ENCODE results near the gene ZNF592.
"Not testable (repeated sequence)": the region's sequence is repeated elsewhere in the genome, so short reads cannot be mapped to it uniquely, and the experiment has no call there.

ZNF592 gene

DNA sequence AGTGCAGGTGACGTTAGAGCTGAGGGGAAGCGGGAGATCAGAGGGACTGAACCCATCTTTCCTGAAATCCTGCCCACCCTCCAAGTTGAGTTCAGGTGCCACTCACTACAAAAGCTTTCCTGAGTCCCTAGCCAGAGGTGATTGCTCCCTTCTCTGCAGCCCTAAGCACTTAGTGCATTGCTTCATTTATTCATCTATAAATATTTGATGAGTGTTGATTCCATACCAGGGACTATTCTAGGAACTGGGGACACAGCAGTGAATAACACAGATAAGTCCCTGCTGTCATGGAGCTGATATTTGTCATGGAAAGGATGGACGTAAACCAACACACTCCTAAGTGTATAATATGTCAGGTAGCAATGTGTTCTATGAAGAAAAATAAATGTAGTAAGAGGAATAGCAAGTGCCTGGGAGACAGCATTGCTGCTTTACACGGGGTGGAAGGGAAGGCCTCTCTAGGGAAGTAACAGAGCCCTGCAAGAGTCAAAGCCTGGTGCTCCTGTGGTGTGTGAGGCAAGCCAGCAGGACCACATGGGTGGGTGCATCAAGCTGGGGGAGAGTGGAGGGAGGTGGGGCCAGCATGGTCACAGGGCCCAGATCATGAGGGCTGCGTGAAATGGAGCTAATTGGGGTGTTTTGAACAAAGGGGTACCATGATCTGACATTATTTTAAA lies 87.4 kb downstream of the ZNF592 start:
- no peak overlapping the region for H3K4me3 ChIP-seq (ENCODE audit: low read depth, low read length)
- H3K27ac ChIP-seq (ENCODE audit: low read depth, low read length) = no peak overlapping the region
- peaks cover 15% of the 10 kb centered on the region for H3K4me1 ChIP-seq (ENCODE audit: control insufficient read depth, insufficient read depth, low read length, unreplicated experiment)
- H2AFZ ChIP-seq (ENCODE audit: low read length, unreplicated experiment) = no peak overlapping the region
- H3K36me3 ChIP-seq (ENCODE audit: insufficient read depth, low read length) = no peaks in the 10 kb centered on the region
- H3K79me2 ChIP-seq (ENCODE audit: control insufficient read depth, insufficient read depth, low read length, unreplicated experiment) = no peaks in the 10 kb centered on the region
- peaks cover 4% of the 10 kb centered on the region; the same call in 1 of the 2 replicates for H3K27me3 ChIP-seq (ENCODE audit: insufficient read depth, low read length)

DNA sequence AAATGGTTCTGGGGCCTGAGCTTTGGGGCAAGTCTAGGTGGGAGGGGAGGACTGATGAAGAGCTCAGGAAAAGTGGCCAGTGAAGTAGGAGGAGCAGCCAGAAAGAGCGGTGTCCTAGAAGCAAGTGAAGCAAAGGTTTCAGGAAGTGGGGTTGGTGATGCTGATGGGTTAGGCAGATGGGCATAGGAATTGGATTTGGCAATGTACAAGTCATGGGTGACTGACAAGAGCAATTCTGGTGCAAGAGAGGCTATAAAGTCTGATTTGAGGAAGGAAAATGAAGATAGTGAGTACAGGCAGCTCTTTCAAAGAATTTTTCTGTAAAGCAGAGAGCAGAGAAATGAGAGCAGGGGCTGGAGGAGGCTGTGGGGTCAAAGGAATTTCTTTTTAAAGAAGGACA lies 88.5 kb downstream of the ZNF592 start:
- H3K4me3 ChIP-seq (ENCODE audit: low read depth, low read length) = no peak overlapping the region
- peaks cover 4% of the 10 kb centered on the region; the same call in 1 of the 2 replicates for H3K27me3 ChIP-seq (ENCODE audit: insufficient read depth, low read length)
- H3K79me2 ChIP-seq (ENCODE audit: control insufficient read depth, insufficient read depth, low read length, unreplicated experiment) = no peaks in the 10 kb centered on the region
- no peak overlapping the region for H3K27ac ChIP-seq (ENCODE audit: low read depth, low read length)
- H3K4me1 ChIP-seq (ENCODE audit: control insufficient read depth, insufficient read depth, low read length, unreplicated experiment) = peaks cover 16% of the 10 kb centered on the region
- H2AFZ ChIP-seq (ENCODE audit: low read length, unreplicated experiment) = no peak overlapping the region
- H3K36me3 ChIP-seq (ENCODE audit: insufficient read depth, low read length) = no peaks in the 10 kb centered on the region

DNA sequence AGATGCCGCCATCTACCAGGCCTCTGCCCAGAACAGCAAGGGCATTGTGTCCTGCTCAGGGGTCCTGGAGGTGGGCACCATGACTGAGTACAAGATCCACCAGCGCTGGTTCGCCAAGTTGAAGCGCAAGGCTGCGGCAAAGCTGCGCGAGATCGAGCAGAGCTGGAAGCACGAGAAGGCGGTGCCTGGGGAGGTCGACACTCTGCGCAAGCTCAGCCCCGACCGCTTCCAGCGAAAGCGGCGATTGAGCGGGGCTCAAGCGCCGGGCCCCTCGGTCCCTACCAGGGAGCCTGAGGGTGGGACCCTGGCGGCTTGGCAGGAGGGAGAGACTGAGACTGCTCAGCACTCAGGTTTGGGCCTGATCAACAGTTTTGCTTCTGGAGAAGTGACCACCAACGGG lies 91.3 kb downstream of the ZNF592 start:
- no peaks in the 10 kb centered on the region for H3K79me2 ChIP-seq (ENCODE audit: control insufficient read depth, insufficient read depth, low read length, unreplicated experiment)
- no peak overlapping the region for H2AFZ ChIP-seq (ENCODE audit: low read length, unreplicated experiment)
- no peak overlapping the region for H3K4me3 ChIP-seq (ENCODE audit: low read depth, low read length)
- H3K27ac ChIP-seq (ENCODE audit: low read depth, low read length) = no peak overlapping the region
- H3K4me1 ChIP-seq (ENCODE audit: control insufficient read depth, insufficient read depth, low read length, unreplicated experiment) = peaks cover 9% of the 10 kb centered on the region
- no peaks in the 10 kb centered on the region for H3K27me3 ChIP-seq (ENCODE audit: insufficient read depth, low read length)
- no peaks in the 10 kb centered on the region for H3K36me3 ChIP-seq (ENCODE audit: insufficient read depth, low read length)

DNA sequence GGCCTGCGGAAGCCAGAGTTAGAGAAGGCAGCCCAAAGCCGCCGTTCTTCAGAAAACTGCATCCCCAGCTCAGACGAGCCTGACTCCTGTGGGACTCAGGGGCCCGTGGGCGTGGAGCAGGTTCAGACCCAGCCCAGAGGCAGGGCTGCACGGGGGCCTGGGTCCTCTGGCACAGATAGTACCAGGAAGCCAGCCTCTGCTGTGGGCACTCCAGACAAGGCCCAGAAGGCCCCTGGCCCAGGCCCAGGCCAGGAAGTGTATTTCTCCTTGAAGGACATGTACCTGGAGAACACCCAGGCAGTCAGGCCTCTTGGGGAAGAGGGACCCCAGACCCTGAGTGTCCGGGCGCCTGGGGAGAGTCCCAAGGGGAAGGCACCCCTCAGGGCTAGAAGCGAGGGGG lies 91.9 kb downstream of the ZNF592 start:
- Histone ChIP-seq H3K27ac (ENCODE audit: low read depth, low read length) (no peak overlapping the region), H2AFZ (ENCODE audit: low read length, unreplicated experiment) (no peak overlapping the region), H3K4me3 (ENCODE audit: low read depth, low read length) (no peak overlapping the region), H3K4me1 (ENCODE audit: control insufficient read depth, insufficient read depth, low read length, unreplicated experiment) (peaks cover 9% of the 10 kb centered on the region), H3K36me3 (ENCODE audit: insufficient read depth, low read length) (no peaks in the 10 kb centered on the region), H3K79me2 (ENCODE audit: control insufficient read depth, insufficient read depth, low read length, unreplicated experiment) (no peaks in the 10 kb centered on the region), H3K27me3 (ENCODE audit: insufficient read depth, low read length) (no peaks in the 10 kb centered on the region)

DNA sequence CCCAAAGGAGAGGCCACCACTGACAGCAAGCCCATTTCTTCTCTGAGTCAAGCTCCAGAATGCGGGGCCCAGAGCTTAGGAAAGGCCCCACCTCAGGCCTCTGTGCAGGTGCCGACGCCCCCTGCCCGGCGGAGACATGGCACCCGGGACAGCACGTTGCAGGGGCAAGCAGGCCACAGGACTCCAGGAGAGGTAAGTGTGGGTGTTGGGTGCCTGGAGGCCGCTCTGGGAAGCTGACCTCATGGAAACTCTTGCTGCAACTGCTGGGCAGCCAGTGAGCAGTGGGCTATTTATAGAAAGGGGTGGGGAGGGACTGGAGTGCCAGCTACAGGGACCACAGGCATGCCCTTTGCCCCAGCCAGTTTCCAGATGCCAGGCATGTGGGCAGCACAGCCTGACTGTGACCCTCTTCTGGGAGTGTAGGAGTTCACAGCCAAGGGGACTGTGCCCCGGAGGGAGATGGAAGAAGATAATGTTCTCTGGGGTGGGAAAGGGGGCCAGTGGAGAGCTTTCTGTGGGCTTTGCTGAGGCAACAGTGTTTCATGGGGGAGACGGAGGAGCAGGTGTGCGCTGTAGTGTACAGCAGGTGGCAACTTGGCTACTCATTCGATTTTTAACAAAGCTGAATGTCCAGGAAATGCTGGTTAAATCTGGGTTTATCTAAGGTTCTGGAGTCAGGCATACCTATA lies 92.5 kb downstream of the ZNF592 start:
- H3K4me3 ChIP-seq (ENCODE audit: low read depth, low read length) = no peak overlapping the region
- H2AFZ ChIP-seq (ENCODE audit: low read length, unreplicated experiment) = no peak overlapping the region
- H3K27ac ChIP-seq (ENCODE audit: low read depth, low read length) = no peak overlapping the region
- H3K36me3 ChIP-seq (ENCODE audit: insufficient read depth, low read length) = no peaks in the 10 kb centered on the region
- H3K4me1 ChIP-seq (ENCODE audit: control insufficient read depth, insufficient read depth, low read length, unreplicated experiment) = peaks cover 9% of the 10 kb centered on the region
- H3K27me3 ChIP-seq (ENCODE audit: insufficient read depth, low read length) = no peaks in the 10 kb centered on the region
- H3K79me2 ChIP-seq (ENCODE audit: control insufficient read depth, insufficient read depth, low read length, unreplicated experiment) = no peaks in the 10 kb centered on the region

DNA sequence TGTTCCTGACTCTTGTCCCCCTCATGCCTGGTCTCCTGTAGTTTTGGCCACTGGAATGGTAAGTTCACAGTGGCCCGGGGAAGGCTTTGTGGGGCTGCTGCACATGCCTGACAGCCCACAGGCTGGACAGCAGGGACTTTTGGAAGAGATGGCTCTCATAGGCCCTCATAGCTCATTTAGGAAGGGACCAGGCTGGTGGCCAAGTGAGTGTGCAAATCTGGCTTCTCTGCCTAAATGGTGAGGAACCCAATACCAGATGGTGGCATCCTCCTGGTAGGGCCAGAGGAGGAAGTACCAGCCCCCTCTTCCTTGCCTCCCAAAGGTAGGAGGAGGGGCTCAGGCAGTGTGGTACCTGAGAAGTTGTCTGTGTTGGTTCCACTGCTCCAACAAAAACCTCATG lies 94.4 kb downstream of the ZNF592 start:
- Histone ChIP-seq H2AFZ (ENCODE audit: low read length, unreplicated experiment) (no peak overlapping the region), H3K4me3 (ENCODE audit: low read depth, low read length) (no peak overlapping the region), H3K4me1 (ENCODE audit: control insufficient read depth, insufficient read depth, low read length, unreplicated experiment) (peaks cover 9% of the 10 kb centered on the region), H3K36me3 (ENCODE audit: insufficient read depth, low read length) (no peaks in the 10 kb centered on the region), H3K27me3 (ENCODE audit: insufficient read depth, low read length) (no peaks in the 10 kb centered on the region), H3K27ac (ENCODE audit: low read depth, low read length) (no peak overlapping the region), H3K79me2 (ENCODE audit: control insufficient read depth, insufficient read depth, low read length, unreplicated experiment) (no peaks in the 10 kb centered on the region)

DNA sequence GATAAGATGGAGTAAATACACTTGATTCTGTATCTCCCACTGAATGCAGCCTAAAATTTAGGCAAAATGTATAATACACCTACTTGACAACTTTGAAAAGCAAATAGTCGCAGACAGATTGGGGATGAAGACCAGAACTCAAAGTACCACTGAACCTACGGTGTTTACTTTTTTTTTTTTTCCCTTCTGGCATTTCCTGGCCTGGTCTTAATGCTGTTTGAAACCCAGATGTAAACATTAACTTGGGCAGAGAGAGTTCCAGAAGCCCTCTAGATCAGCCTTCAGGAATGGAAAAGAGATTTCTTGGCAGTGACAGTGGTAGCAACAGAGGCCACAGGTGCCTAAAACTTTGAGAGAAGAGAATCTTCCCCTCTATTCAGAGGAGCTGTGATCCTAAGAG lies 96.6 kb downstream of the ZNF592 start:
- Histone ChIP-seq H3K27me3 (ENCODE audit: insufficient read depth, low read length) (no peaks in the 10 kb centered on the region), H3K36me3 (ENCODE audit: insufficient read depth, low read length) (no peaks in the 10 kb centered on the region), H3K79me2 (ENCODE audit: control insufficient read depth, insufficient read depth, low read length, unreplicated experiment) (no peaks in the 10 kb centered on the region), H3K4me3 (ENCODE audit: low read depth, low read length) (no peak overlapping the region), H2AFZ (ENCODE audit: low read length, unreplicated experiment) (no peak overlapping the region), H3K4me1 (ENCODE audit: control insufficient read depth, insufficient read depth, low read length, unreplicated experiment) (peaks cover 9% of the 10 kb centered on the region), H3K27ac (ENCODE audit: low read depth, low read length) (no peak overlapping the region)

DNA sequence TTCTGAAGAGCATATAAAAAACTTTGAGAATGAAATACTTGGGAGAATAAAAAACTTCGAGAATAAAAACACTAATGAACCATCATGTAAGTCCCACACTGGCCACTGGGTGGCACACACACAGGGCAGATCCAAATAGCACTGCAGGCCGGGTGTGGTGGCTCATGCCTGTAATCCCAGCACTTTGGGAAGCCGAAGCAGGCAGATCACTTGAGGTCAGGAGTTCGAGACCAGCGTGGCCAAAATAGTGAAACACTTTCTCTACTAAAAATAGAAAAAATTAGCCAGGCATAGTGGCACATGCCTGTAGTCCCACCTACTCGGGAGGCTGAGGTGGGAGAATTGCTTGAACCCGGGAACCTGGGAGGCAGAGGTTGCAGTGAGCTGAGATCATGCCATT lies 97.2 kb downstream of the ZNF592 start:
- not testable (repeated sequence) for H2AFZ ChIP-seq (ENCODE audit: low read length, unreplicated experiment); H3K4me3 ChIP-seq (ENCODE audit: low read depth, low read length); H3K27ac ChIP-seq (ENCODE audit: low read depth, low read length); H3K27me3 ChIP-seq (ENCODE audit: insufficient read depth, low read length); H3K36me3 ChIP-seq (ENCODE audit: insufficient read depth, low read length); H3K79me2 ChIP-seq (ENCODE audit: control insufficient read depth, insufficient read depth, low read length, unreplicated experiment); H3K4me1 ChIP-seq (ENCODE audit: control insufficient read depth, insufficient read depth, low read length, unreplicated experiment)

DNA sequence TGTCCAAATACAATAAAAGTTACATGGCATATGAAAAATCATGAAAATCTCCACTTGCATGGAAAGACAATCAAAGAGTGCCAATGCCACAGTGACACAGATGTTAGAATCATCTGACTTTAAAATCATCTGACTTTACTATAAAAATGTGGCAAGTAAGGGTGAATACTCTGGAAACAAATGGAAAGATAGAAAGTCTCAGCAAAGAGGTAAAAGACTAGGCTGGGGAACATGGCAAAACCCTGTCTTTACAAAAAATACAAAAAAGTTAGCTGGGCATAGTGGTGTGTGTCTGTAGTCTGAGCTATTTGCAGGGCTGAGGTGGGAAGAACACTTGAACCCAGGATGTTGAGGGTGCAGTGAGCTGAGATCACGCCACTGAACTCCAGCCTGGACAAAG lies 97.9 kb downstream of the ZNF592 start:
- Histone ChIP-seq H3K36me3 (ENCODE audit: insufficient read depth, low read length) (no peaks in the 10 kb centered on the region), H3K27ac (ENCODE audit: low read depth, low read length) (no peak overlapping the region), H3K4me1 (ENCODE audit: control insufficient read depth, insufficient read depth, low read length, unreplicated experiment) (no peaks in the 10 kb centered on the region), H2AFZ (ENCODE audit: low read length, unreplicated experiment) (no peak overlapping the region), H3K27me3 (ENCODE audit: insufficient read depth, low read length) (no peaks in the 10 kb centered on the region), H3K79me2 (ENCODE audit: control insufficient read depth, insufficient read depth, low read length, unreplicated experiment) (no peaks in the 10 kb centered on the region), H3K4me3 (ENCODE audit: low read depth, low read length) (no peak overlapping the region)

DNA sequence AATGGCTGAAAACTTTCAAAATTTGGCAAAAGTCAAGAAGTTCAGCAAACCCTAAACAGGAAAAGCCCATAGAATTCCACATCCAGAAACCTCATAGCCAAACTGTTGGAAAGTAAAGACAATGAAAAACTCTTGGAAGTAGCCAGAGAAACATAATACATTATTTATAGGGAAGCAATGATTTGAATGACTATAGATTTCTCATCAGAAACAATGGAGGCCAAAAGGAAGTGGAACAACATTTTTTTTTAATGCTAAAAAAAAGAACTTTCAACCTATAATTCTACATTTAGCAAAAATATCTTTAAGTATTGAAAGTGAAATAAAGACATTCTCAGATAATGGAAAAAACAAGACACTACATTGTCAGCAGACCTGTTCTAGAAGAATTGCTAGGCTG lies 99.0 kb downstream of the ZNF592 start:
- H3K36me3 ChIP-seq (ENCODE audit: insufficient read depth, low read length) = no peaks in the 10 kb centered on the region
- H2AFZ ChIP-seq (ENCODE audit: low read length, unreplicated experiment) = no peak overlapping the region
- no peaks in the 10 kb centered on the region for H3K27me3 ChIP-seq (ENCODE audit: insufficient read depth, low read length)
- no peaks in the 10 kb centered on the region for H3K79me2 ChIP-seq (ENCODE audit: control insufficient read depth, insufficient read depth, low read length, unreplicated experiment)
- no peaks in the 10 kb centered on the region for H3K4me1 ChIP-seq (ENCODE audit: control insufficient read depth, insufficient read depth, low read length, unreplicated experiment)
- no peak overlapping the region for H3K4me3 ChIP-seq (ENCODE audit: low read depth, low read length)
- H3K27ac ChIP-seq (ENCODE audit: low read depth, low read length) = no peak overlapping the region

DNA sequence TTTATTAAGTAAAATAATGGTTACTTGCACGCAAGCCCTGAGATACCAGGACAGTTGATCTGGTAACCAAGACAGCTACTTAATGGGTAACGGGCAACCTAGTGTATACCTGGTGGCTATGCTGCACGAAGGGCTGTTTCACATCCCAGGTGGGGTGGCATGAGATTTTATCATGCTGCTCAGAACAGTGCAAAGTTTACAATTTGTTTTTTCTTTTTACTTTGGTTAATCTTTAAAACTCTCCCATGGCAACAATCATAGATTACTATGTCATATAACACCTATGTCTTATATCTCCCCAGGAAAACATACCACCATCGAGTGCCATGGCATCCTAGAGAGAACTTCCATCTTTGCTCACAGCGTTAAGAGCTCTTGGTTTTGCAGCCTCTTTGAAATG lies 103.8 kb downstream of the ZNF592 start:
- Histone ChIP-seq H3K27me3 (ENCODE audit: insufficient read depth, low read length) (no peaks in the 10 kb centered on the region), H3K79me2 (ENCODE audit: control insufficient read depth, insufficient read depth, low read length, unreplicated experiment) (no peaks in the 10 kb centered on the region), H3K27ac (ENCODE audit: low read depth, low read length) (no peak overlapping the region), H2AFZ (ENCODE audit: low read length, unreplicated experiment) (no peak overlapping the region), H3K36me3 (ENCODE audit: insufficient read depth, low read length) (no peaks in the 10 kb centered on the region), H3K4me3 (ENCODE audit: low read depth, low read length) (no peak overlapping the region), H3K4me1 (ENCODE audit: control insufficient read depth, insufficient read depth, low read length, unreplicated experiment) (no peaks in the 10 kb centered on the region)
